Fibroblast of lung (primary cell): ENCODE data around the gene SAPCD2.

Experiments
- EZH2 ChIP-seq: IDR thresholded peaks from 2 replicates; pipeline ENCODE4 v1.5.1; 2012; ENCODE audit warnings: low read length, control low read depth, mild to moderate bottlenecking; ENCODE audit errors: missing control alignments
- TF ChIP-seq, protein P1 (sequence below), 2 donors: IDR thresholded peaks in 1 of 2; conservative IDR thresholded peaks in 1 of 2; 1 replicate in 1 of 2; 2 replicates in 1 of 2; pipeline ENCODE4 v1.5.1; 2011 to 2012; ENCODE audit warnings: low read length in 2 of 2, control low read depth in 1 of 2, inconsistent platforms in 1 of 2, low read depth in 1 of 2, mild to moderate bottlenecking in 1 of 2

DNA sequence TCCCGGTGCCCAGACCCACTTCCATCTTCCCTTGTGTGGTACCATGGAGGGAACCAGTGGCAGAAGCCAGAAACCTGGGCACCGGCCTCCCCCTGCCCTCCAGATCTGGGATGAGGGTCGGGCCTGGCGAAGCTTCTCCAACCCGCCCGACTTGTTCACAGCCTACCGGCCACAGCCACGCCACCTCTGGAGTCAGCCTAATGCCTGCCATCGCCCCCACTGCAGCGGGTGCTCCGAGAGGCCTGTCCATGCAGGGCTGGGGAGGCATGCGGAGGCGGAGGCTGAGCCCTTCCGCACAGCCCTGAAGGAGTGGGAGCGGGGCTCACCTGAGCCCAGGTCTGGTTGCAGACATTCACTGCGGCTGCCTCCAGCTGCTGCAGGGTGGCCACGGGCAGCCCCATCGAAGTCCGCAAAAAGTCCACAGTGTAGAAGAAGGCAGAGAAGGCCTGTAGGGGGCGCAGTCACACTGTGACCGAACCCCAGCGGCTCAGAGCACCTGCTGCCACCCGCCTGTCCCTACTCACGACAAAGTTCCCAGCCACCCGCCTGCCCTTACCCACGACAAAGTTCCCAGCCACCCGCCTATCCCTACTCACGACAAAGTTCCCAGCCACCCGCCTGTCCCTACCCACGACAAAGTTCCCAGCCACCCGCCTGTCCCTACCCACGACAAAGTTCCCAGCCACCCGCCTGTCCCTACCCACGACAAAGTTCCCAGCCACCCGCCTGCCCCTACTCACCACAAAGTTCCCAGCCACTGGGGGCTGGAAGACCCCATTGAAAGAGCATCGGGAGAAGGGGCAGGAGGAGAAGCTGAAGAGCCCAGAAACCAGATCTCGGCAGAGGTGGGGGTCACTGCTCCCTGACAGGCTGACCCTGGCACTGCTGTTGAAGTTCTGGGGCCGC is 20.6 kb downstream of the SAPCD2 start:
- TF ChIP-seq, protein P1, sequence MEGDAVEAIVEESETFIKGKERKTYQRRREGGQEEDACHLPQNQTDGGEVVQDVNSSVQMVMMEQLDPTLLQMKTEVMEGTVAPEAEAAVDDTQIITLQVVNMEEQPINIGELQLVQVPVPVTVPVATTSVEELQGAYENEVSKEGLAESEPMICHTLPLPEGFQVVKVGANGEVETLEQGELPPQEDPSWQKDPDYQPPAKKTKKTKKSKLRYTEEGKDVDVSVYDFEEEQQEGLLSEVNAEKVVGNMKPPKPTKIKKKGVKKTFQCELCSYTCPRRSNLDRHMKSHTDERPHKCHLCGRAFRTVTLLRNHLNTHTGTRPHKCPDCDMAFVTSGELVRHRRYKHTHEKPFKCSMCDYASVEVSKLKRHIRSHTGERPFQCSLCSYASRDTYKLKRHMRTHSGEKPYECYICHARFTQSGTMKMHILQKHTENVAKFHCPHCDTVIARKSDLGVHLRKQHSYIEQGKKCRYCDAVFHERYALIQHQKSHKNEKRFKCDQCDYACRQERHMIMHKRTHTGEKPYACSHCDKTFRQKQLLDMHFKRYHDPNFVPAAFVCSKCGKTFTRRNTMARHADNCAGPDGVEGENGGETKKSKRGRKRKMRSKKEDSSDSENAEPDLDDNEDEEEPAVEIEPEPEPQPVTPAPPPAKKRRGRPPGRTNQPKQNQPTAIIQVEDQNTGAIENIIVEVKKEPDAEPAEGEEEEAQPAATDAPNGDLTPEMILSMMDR (conservative IDR thresholded peaks at IDR 0.05 in 1 of 2, IDR thresholded peaks at IDR 0.05 in 1 of 2; ENCODE audit: low read depth in 1 of 2, low read length in 2 of 2): peak; percentile 33 to 56
- TF ChIP-seq EZH2: no peak
